Measurements from ENCODE around the gene PIP4K2B.

The PIP4K2B gene

DNA sequence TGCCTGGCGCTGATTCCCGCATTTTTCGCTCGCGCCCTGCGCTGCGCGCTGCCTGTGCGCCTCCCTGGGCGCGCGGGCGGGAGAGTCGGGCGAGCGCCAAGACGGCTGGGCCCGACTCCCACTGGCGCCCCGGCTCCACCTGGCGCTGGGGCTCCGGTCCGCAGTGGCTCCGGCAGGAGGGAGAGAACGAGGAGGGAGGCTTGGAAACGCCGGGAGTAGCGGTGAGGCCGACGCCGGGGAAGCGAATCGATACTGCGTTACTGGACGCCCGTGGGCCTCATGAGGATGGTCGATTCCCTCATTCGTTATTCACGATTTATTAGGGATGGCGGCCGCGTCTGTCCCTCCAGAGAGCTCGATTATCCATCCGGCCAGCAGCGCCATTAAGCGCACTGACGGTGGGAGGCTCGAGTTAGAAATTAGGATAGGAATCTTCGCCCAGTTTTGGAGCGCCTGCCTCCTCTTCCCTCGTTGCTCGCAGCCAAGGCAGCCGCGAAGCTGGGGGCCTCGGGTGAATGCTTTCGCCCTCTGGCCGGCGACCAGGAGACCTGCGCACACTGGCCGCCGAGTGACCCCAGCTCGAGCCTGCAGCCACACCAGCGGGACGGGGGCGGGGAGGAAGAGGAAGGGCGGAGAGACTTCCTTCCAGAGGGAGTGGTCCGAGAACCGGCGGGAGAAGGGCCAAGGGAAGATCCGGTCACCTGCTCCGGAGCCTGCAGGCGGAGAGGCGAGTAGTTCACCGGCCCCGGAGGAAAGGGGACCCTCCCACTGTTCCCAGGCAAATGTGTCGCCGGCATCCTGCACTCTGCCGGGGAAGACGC, 49.9 kb downstream of the PIP4K2B start:
- TF ChIP-seq, protein P1, sequence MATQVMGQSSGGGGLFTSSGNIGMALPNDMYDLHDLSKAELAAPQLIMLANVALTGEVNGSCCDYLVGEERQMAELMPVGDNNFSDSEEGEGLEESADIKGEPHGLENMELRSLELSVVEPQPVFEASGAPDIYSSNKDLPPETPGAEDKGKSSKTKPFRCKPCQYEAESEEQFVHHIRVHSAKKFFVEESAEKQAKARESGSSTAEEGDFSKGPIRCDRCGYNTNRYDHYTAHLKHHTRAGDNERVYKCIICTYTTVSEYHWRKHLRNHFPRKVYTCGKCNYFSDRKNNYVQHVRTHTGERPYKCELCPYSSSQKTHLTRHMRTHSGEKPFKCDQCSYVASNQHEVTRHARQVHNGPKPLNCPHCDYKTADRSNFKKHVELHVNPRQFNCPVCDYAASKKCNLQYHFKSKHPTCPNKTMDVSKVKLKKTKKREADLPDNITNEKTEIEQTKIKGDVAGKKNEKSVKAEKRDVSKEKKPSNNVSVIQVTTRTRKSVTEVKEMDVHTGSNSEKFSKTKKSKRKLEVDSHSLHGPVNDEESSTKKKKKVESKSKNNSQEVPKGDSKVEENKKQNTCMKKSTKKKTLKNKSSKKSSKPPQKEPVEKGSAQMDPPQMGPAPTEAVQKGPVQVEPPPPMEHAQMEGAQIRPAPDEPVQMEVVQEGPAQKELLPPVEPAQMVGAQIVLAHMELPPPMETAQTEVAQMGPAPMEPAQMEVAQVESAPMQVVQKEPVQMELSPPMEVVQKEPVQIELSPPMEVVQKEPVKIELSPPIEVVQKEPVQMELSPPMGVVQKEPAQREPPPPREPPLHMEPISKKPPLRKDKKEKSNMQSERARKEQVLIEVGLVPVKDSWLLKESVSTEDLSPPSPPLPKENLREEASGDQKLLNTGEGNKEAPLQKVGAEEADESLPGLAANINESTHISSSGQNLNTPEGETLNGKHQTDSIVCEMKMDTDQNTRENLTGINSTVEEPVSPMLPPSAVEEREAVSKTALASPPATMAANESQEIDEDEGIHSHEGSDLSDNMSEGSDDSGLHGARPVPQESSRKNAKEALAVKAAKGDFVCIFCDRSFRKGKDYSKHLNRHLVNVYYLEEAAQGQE (IDR thresholded peaks at IDR 0.05; ENCODE audit: insufficient replicate concordance, low read depth): no peak
- TF ChIP-seq SPI1 (IDR thresholded peaks at IDR 0.05; ENCODE audit: borderline replicate concordance, low read depth): peak; percentile 45; the same call in 1 of the 2 replicates
- TF ChIP-seq POLR2AphosphoS5 (IDR thresholded peaks at IDR 0.05; ENCODE audit: low read depth): no peak
- Histone ChIP-seq H3K27me3 (ENCODE audit: insufficient read depth, poor library complexity, severe bottlenecking) (peaks cover 45% of the 10 kb centered on the region), H3K27ac (replicated peaks) (no peak overlapping the region), H3K4me3 (replicated peaks; ENCODE audit: insufficient read depth, low read length) (peak overlapping the region; percentile 52)
- peak; percentile 31 to 66 for DNase-seq (ENCODE audit: low read depth in 1 of 2, low spot score in 1 of 2)

DNA sequence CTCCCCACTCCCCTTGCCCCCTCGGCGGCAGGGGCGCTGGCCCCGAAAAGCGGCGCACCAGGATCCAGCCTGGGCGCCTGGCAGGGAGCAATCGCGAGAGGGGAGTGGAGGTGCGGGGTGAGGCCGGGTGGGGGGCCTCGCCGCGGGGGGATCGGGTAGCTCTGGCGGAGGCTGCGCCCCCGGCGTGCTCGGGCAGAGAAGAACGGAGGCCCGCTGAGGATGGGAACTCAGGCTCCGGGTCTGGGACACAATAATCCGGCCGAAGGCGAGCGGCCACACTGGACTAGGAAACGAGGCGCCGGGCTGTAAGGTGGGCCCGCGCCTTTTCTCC, 50.5 kb downstream of the PIP4K2B start:
- H3K4me3 ChIP-seq (replicated peaks; ENCODE audit: insufficient read depth, low read length): peak overlapping the region; percentile 52
- no peak for DNase-seq (ENCODE audit: low read depth in 1 of 2, low spot score in 1 of 2)
- TF ChIP-seq SPI1 (IDR thresholded peaks at IDR 0.05; ENCODE audit: borderline replicate concordance, low read depth) (no peak), GABPA (IDR thresholded peaks at IDR 0.05; ENCODE audit: low read depth) (no peak)
- TF ChIP-seq, protein P1 (IDR thresholded peaks at IDR 0.05; ENCODE audit: insufficient replicate concordance, low read depth): no peak
- no peak overlapping the region for H3K27ac ChIP-seq (replicated peaks)
- H3K27me3 ChIP-seq (ENCODE audit: insufficient read depth, poor library complexity, severe bottlenecking): peaks cover 45% of the 10 kb centered on the region

DNA sequence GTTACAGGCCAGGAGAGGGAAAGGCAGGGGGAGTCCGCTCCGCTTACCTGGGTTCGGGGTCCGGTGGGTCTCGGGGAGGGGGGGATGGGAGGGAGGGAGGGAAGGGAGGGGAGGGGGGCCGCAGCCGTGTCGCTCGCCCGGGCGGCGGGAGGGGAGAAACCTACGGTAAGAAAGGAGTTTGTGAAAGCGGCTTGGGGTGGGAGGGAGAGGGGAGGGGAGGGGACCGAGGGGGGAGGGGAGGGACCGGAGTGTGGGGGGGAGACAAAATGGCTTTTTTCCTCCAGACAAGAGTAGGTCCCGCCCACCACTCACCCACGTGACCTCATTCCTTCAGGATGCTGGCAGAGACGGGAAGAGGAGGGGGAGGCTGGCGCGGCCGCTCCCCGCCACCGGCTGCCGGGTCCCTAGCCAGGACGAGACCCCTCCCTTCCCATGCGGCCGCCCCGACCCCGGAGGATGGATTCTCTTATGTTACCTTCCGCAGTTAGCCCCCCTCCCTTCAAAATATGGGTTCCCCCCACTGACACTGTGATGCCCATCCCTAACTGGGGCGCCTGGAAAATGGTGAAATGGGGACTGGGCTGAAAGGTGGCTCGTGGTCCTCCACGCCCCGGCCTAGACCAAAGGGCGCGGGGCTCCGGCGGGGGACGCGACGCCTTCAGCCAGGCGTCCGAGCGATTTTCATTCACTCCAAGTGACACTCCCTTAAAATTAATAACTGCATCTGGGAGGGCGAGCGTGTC, 51.0 kb downstream of the PIP4K2B start, which contains the start of gene PCGF2:
PCGF2 (minus strand) TSS at position 188 of the 743 bp plus-strand sequence. CDS start 7,934 bp downstream, outside the sequence.
- peaks cover 45% of the 10 kb centered on the region for H3K27me3 ChIP-seq (ENCODE audit: insufficient read depth, poor library complexity, severe bottlenecking)
- DNase-seq (ENCODE audit: low read depth in 1 of 2, low spot score in 1 of 2): peak in 1 of 2 experiments; percentile 45
- H3K4me3 ChIP-seq (replicated peaks; ENCODE audit: insufficient read depth, low read length): peak within 1 kb of the TSS; percentile 52
- no peak within 1 kb of the TSS for H3K27ac ChIP-seq (replicated peaks)
- no peak for TF ChIP-seq SPI1 (IDR thresholded peaks at IDR 0.05; ENCODE audit: borderline replicate concordance, low read depth)
- TF ChIP-seq, protein P1 (IDR thresholded peaks at IDR 0.05; ENCODE audit: insufficient replicate concordance, low read depth): no peak
- TF ChIP-seq GABPA (IDR thresholded peaks at IDR 0.05; ENCODE audit: low read depth): no peak
- TF ChIP-seq, protein P2, sequence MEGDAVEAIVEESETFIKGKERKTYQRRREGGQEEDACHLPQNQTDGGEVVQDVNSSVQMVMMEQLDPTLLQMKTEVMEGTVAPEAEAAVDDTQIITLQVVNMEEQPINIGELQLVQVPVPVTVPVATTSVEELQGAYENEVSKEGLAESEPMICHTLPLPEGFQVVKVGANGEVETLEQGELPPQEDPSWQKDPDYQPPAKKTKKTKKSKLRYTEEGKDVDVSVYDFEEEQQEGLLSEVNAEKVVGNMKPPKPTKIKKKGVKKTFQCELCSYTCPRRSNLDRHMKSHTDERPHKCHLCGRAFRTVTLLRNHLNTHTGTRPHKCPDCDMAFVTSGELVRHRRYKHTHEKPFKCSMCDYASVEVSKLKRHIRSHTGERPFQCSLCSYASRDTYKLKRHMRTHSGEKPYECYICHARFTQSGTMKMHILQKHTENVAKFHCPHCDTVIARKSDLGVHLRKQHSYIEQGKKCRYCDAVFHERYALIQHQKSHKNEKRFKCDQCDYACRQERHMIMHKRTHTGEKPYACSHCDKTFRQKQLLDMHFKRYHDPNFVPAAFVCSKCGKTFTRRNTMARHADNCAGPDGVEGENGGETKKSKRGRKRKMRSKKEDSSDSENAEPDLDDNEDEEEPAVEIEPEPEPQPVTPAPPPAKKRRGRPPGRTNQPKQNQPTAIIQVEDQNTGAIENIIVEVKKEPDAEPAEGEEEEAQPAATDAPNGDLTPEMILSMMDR (IDR thresholded peaks at IDR 0.05; ENCODE audit: insufficient read depth, low read length): no peak
- TF ChIP-seq POLR2AphosphoS5 (IDR thresholded peaks at IDR 0.05; ENCODE audit: low read depth): no peak
